ENCODE data around the gene GDI1.

GDI1 gene

GRCh38 chrX:154484255-154485149 lies 47.5 kb downstream of the GDI1 start:
- no peak for DNase-seq

- no peak for DNase-seq
These were observed 48.4 kb downstream of the GDI1 start for GRCh38 chrX:154485150-154486051.

- peak; percentile 55 for DNase-seq
These were observed 49.1 kb downstream of the GDI1 start for GRCh38 chrX:154486052-154486395.

- DNase-seq, result peak; percentile 69
These were observed 49.6 kb downstream of the GDI1 start, which contains the start of gene UBL4A for GRCh38 chrX:154486396-154487207. UBL4A (minus strand) TSS chrX:154486615; CDS start chrX:154486584, 31 bp downstream.

GRCh38 chrX:154487518-154488290 lies 50.8 kb downstream of the GDI1 start:
- DNase-seq, result no peak

GRCh38 chrX:154488336-154489075 lies 51.6 kb downstream of the GDI1 start:
- no peak for DNase-seq

- no peak for DNase-seq
These were observed 52.2 kb downstream of the GDI1 start for GRCh38 chrX:154489182-154489581.

- DNase-seq, result peak; percentile 34
These were observed 53.1 kb downstream of the GDI1 start for GRCh38 chrX:154490021-154490413.

- peak; percentile 86 for DNase-seq
These were observed 53.6 kb downstream of the GDI1 start, which contains the start of gene SLC10A3 for GRCh38 chrX:154490414-154491083. SLC10A3 (minus strand) TSS chrX:154490629; CDS start chrX:154488940, 1,689 bp downstream.
